Sigmoid colon (tissue), 4 donors: ENCODE results near the gene ARRB2.

Experiments
- CTCF ChIP-seq, 4 experiments: fragments of 450-650 bp in 3 of 4; fragments of 200-600 bp in 1 of 4; IDR thresholded peaks; one replicate each; pipeline ENCODE4 v1.5.1; 2016 to 2019; ENCODE audit warnings: antibody characterized with exemption in 4 of 4, mild to moderate bottlenecking in 3 of 4, moderate library complexity in 2 of 4
- POLR2AphosphoS5 ChIP-seq, 4 donors: sonication (generic); formaldehyde crosslinking; IDR thresholded peaks; one replicate each; pipeline ENCODE4 v1.6.1; 2017; ENCODE audit warnings: antibody characterized with exemption in 4 of 4

- TF ChIP-seq CTCF (IDR thresholded peaks at IDR 0.05) (no peak), POLR2AphosphoS5 (IDR thresholded peaks at IDR 0.05) (no peak)
Measured at GRCh38 chr17:4768298-4768697, 57.9 kb downstream of the ARRB2 start.
